HG03103 (cell line): ENCODE results near the gene TAOK1.
"Not testable (repeated sequence)": the region's sequence is repeated elsewhere in the genome, so short reads cannot be mapped to it uniquely, and the experiment has no call there.

Source experiments
- ATAC-seq: cut with Tn5 transposase; IDR thresholded peaks from one replicate; pipeline ENCODE4 v1.9.1; 2021; ENCODE audit warnings: low read depth; ENCODE audit not compliant: unreplicated experiment

The TAOK1 gene

GRCh38 chr17:29389982-29390850, at the start of gene TAOK1:
Gene TAOK1 (plus strand): TSS chr17:29390363. CDS start chr17:29451549, 61,186 bp downstream.
- ATAC-seq = peak; percentile 68

- ATAC-seq = no peak
Measured at GRCh38 chr17:29341726-29342125, 48.4 kb upstream of the TAOK1 start.

- no peak for ATAC-seq
Measured at GRCh38 chr17:29342158-29342765, 47.9 kb upstream of the TAOK1 start.

GRCh38 chr17:29344201-29344856, 45.8 kb upstream of the TAOK1 start:
- ATAC-seq = no peak

GRCh38 chr17:29345066-29345465, 45.1 kb upstream of the TAOK1 start:
- no peak for ATAC-seq

- ATAC-seq = not testable (repeated sequence)
Measured at GRCh38 chr17:29345470-29345869, 44.7 kb upstream of the TAOK1 start.

GRCh38 chr17:29346462-29346861, 43.7 kb upstream of the TAOK1 start:
- ATAC-seq = no peak

GRCh38 chr17:29347831-29348629, 42.1 kb upstream of the TAOK1 start:
- no peak for ATAC-seq

- no peak for ATAC-seq
Measured at GRCh38 chr17:29349409-29349808, 40.8 kb upstream of the TAOK1 start.

- no peak for ATAC-seq
Measured at GRCh38 chr17:29352146-29352545, 38.0 kb upstream of the TAOK1 start.

- no peak for ATAC-seq
Measured at GRCh38 chr17:29357232-29357631, 32.9 kb upstream of the TAOK1 start.

GRCh38 chr17:29357821-29358232, 32.3 kb upstream of the TAOK1 start:
- no peak for ATAC-seq

- ATAC-seq = no peak
Measured at GRCh38 chr17:29358416-29358815, 31.7 kb upstream of the TAOK1 start.

GRCh38 chr17:29359777-29360176, 30.4 kb upstream of the TAOK1 start:
- no peak for ATAC-seq

GRCh38 chr17:29363716-29364115, 26.4 kb upstream of the TAOK1 start:
- no peak for ATAC-seq

- ATAC-seq = no peak
Measured at GRCh38 chr17:29364691-29365090, 25.5 kb upstream of the TAOK1 start.

GRCh38 chr17:29368161-29368560, 22.0 kb upstream of the TAOK1 start:
- ATAC-seq = no peak

GRCh38 chr17:29368926-29369325, 21.2 kb upstream of the TAOK1 start:
- ATAC-seq = no peak

GRCh38 chr17:29369831-29370735, 20.1 kb upstream of the TAOK1 start:
- ATAC-seq = peak; percentile 61
